Dermis microvascular lymphatic vessel endothelial cell (primary cell): ENCODE results near the gene TSPAN32. TPM values are rescaled to one million over a fixed set of nuclear protein-coding genes. Genes with fewer than 3 reads are reported as not detected.
"Not testable (repeated sequence)": the region's sequence is repeated elsewhere in the genome, so short reads cannot be mapped to it uniquely, and the experiment has no call there.

Experiments
- DNase-seq, 2 donors: peaks; one replicate each; pipeline versions ENCODE4 v3.0.0 to v3.0.0-alpha.2; 2010; ENCODE audit warnings: low read depth in 2 of 2
- total RNA-seq: library from RNA; depleted of rRNA; stranded (reverse); fragments of >200 nt; gene quantifications from 2 replicates; pipeline ENCODE4 v1.2.1, GENCODE V29; 2014

TSPAN32 gene
- total RNA-seq, 1 donor from 2014 or later = not detected

DNA sequence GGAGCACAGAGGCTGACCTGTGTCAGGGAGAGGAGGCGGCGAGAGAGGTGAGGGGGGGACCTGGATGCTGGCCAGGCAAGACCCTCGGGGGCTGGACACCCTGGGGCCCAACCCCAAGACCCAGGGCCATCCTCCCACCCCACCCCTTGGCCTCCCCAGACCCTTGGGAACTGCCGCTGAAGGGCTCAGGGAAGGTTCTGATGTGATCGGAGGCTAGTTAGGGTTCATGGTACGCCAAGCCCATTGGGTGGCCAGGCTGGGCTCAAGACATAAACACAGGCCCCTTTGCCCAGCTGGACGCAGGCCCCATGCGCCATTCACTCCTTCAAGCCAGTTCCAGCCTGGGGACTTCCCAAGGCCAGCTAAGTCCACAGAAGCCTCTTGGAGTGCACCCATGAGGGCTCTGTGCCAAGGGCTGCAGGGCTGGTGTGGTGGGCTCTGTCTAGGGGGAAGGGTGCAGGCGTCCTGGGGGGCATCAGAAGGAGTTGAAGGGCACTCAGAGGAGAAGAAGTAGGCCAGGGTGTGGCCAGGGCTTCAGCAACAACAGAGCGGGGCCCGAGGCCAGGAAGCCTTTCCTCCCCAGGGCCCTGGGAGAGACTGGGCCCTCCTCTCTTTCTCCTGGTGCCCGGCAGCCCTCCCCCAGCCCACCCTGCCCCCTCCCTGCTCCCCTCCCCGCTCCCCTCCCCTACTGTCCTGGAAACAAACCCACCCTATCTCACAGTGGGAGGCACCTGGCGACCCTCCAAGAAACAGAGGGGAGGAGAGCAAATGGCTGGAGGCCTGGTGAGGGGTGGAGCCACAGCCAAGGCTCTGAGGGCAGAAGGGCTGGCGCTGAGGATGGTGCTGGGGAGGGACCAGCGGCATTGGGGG is 12.9 kb downstream of the TSPAN32 start:
- DNase-seq = peak in 1 of 2 donors; percentile 17

DNA sequence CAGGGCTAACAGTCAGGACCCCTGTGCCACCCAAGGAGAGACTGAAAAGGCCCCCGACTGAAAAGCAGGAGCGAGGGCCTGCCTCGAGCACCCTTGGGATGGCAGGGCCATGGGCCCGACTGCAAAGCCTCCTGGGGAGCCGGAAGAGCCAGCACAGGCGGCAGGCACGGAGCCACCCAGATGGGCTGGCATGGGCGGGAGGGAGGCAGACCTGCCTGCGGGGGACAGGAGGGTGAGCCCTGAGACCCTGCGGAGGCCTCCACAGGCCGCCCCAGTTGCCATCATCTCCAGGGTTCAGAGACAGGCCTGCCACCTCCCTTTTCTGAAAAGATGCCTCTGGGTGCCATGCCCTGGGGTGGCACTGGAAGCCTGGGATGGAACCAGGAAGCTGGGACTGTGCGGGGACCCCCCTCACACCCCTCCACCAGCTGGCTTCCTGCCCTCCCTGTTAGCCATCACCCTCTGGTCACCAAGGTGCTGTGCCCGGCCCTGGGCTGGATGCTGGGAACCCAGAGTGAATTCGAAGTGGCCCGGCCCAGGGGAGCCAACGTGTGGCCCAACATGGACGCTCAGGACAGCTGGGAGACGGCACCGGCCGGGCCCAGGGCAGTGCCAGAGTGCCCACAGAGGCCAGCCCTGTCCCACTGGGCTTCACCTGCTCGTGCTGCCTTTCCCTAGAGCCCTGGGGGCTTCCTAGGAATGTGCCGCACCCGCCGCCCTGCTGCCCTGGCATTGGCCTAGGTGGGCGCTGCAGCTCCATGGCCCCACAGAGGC is 13.8 kb downstream of the TSPAN32 start:
- DNase-seq = no peak

DNA sequence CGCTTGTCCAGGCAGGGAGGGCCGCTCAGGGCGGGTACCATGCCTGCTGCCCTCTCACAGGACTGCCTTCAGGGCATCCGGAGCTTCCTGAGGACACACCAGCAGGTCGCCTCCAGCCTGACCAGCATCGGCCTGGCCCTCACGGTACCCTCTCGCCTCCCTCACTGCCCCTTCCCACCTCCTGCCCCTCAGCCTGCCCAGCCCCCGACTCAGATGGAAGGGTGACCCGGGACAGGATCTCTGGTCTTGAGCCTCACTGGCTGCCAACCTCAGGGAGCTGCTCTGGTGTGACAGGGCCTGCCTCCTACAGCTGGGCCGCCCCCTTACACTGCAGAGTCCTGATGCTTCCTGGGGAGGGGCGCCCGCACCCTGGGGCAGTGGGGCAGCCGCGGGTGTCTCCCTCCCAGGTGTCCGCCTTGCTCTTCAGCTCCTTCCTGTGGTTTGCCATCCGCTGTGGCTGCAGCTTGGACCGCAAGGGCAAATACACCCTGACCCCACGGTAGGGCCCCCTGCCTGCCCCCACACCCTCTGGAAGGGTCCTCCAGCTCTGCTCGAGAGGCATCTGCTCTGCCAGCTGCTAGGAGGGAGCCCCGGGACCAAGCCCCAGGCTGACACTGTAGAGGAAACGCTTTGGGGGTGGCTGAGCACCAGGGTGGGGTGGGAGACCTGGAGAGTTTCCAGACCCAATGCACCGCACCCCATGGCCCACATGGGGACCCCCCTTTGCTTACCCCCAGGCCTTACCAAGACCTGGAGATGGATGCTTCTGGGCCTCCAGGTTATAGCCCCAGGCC is 14.6 kb downstream of the TSPAN32 start:
- DNase-seq = no peak

DNA sequence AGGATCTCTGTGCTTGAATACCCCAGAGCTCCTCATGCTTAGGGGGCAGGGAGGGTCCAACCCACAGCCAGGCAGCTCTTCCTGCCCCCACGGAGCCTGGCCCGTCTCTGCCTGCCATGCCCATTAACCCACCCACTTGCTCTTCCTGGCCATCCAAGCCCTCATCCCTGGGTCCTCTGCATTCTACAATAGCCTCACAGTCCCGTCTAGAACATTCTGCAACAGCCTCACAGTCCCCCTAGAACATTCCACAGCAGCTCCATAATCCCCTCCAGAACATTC is 15.1 kb downstream of the TSPAN32 start:
- DNase-seq = no peak

DNA sequence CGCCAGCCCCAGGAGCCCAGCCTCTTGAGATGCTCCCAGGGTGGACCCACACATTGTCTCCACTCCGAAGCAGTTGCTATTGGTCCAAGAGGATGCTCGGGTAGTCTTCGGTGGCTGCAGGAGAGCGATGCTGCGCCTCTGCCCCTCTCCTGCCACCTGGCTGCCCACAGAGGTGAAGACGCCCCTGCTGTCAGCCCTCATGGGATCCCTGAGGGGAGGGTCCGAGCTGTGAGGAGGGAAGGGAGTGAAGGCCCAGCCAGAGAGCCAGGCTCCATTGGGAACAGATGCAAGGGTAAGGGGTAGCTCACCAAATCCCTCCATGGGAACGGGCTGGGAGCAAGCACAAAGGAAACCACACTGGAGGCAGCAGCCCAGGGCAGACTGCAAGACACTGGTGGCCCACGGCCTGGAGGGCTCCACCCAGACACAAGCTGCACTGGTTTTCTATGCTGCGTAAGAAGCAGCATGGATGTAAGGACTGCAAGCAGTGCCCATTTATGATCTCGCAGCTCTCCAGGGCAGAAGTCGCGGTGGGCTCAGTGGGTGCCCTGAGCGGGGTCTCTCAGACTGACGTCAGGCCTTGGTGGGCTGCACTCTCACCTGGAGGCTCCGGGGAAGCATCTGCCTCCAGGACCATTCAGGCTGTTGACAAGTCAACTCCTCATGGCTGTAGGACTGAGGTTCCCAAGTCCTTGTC is 15.7 kb downstream of the TSPAN32 start:
- no peak for DNase-seq

DNA sequence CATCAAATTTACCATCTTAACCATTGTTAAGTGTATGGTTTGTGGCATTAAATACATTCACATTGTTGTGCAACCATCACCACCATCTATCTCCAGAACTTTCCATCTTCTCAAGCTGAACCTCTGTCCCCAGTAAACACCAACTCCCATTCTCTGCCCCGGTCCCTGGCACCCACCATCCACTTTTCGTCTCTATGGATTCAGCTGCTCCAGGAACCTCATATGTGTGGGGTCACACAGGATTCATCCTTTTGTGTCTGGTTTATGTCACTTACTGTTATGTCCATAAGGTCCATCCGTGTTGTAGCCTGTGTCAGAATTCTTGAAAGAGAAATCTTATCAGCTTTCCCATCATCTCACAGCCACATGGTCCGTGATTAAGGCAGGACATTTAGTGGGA is 16.3 kb downstream of the TSPAN32 start:
- DNase-seq = no peak

DNA sequence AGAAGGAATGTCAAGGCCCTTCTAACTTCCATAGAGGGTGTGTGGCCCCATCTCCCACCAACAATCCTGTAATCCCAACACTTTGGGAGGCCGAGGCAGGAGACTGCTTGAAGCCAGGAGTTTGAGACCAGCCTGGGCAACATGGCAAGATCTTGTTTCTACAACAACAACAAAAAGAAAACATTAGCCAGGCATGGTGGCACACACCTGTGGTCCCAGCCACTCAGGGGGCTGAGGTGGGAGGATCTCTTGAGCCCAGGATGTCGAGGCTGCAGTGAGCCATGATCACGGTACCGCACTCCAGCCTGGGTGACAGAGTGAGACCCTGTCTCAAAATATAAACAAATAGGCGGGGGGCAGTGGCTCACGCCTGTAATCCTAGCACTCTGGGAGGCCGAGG is 16.9 kb downstream of the TSPAN32 start:
- DNase-seq = no peak

DNA sequence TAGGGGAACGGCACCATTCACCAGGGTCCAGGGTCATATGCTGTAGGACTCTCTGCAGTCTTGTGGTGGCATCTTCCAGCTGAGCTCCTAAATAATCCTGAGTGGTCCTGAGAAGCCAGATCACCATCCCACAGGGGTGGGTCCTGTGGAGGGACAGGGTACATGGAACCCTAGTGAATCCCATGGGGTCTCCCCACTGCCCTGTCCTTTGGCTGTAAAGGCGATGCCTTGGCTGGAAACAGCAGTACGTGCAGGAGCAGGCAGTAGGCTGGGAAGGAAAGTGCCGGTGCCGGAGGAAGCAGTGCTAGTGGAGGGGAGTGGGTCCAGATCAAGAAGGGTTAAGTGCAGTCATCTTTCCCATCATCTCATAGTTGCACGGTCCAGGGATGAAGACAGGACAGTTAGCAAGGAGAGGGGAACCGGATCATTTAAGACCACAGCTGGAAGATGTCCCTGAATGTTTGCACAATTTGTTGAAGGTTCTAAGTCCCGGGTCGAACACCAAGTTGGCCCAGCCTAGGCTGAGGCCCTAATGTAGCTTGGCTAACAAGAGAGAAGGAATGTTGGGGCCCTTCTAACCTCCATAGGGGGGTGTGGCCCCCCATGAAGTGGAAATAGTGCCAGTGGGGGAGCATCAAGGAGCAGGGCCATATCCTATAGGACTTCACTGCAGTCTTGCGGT is 18.1 kb downstream of the TSPAN32 start:
- no peak for DNase-seq

DNA sequence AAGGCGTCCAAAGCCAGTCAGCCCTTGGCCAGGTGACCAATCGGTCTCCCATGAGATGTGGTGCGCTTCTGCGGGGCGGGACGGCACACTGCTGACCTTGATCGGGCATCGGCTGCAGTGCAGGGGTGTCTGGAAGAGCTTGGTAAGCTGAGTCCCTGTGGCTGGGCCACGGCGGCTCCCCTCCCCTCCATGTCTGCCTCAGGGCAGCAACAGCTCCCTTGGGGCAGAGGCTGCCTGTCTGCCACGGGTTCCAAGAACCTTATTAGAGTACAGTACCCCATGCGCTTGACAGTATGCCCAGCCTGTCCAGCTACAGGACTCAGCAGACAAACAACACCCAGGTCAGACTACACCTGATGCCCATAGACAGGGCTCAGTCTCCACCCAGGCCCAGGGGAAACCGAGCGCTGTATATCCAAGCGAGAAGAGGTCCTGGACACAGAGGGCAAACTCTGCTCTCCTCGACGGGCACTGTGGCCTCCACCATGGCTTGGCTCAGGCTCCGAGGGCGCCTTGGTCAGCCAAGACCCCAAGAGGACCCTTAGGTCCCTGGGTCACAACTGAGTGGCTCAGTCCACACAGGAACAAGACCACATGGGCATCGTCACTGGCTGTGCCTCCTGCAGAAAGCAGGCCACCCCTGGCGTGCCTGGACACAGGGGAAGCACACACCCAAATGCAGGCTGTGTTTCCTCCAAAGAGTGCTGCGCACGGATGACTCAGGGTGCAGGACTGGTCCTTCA is 18.9 kb downstream of the TSPAN32 start:
- DNase-seq = no peak

DNA sequence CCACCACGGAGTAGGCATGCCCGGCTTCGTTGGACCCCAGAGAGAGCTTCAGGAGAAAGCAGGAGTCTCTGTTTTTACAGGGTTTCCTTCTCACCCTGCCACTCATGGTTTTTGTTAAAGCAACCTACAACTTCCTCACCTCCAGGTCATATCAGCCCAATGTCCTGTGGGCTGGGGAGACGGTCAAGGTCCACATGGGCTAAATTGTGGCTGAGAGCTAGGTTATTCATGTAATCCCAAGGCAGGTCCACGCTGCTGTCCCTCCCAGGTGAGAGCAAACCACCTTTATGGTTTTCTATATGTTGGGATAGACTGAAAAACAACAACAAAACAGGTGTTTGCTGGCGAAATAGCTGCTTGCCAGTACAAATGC is 19.5 kb downstream of the TSPAN32 start:
- DNase-seq = no peak

DNA sequence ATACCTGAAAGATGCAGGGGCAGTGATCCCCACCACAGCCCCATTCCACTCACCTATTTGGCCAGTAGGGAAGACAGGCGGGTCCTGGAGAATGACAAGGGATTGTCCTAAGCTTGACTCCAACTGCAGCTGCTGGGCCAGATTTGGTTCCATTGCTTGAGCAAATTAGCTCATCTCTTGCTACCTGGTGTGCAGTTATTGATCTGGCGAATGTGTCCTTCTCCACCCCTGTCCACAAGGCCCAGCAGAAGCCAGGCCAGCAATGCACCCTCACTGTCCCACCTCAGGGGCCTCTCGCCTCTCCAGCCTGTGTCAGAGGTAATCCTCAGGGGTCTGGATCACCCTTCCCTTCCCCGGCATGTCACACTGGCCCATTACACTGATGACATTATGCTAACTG is 23.3 kb downstream of the TSPAN32 start:
- no peak for DNase-seq

DNA sequence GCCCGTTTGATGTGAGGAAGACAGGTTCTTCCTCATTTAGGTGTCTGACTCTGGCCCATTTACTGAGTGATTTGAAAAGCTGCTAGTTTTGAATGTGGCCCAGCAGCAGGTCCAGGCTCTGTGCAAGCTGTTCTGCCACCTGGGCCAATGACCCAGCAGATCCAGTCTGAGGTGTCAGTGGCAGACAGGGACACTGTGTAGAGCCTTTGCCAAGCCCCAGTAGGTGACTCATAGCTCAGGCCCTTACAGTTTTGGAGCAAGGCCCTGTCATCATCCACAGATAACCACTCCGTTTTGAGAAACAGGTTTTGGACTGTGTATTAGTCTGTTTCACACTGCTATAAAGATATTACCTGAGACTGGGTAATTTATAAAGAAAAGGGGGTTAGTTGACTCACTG is 23.9 kb downstream of the TSPAN32 start:
- DNase-seq = no peak

DNA sequence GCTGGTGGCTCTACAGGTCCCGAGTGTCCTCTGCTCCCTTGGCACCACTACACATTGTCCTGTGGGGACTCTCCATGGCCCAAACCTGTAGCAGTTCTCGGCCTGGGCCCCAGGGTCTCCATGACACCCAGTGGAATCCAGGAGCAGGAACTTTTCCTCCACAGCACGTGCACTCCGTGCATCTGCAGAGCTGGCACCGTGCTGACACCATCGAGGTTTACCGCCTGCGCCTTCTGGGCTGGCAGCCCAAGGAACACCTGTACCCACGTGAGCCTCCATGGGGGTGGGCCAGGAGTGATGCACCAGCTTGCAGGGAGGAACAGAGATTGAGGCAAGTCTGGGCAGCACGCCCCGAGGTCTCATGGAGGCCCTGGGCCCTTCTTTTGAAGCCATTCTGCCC is 25.2 kb downstream of the TSPAN32 start:
- DNase-seq = no peak

DNA sequence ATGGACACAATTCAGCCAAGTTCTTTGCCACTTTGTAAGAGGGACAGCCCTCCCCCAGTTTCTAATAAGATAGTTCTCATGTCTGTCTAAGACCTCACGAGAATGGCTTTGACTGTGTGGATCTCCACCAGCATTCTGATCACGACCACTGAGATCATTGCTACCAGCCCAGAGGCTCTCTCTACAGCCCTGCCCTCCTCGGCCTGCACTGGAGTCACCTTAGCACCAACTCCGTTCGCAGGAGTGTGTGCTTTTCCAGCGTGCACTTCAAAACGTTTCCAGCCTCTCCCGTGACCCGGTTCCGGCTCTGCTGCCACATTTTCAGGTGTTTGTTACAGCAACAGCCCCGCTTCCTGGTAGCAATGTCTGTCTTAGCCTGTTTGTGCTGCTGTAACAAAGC is 26.2 kb downstream of the TSPAN32 start:
- DNase-seq = no peak

DNA sequence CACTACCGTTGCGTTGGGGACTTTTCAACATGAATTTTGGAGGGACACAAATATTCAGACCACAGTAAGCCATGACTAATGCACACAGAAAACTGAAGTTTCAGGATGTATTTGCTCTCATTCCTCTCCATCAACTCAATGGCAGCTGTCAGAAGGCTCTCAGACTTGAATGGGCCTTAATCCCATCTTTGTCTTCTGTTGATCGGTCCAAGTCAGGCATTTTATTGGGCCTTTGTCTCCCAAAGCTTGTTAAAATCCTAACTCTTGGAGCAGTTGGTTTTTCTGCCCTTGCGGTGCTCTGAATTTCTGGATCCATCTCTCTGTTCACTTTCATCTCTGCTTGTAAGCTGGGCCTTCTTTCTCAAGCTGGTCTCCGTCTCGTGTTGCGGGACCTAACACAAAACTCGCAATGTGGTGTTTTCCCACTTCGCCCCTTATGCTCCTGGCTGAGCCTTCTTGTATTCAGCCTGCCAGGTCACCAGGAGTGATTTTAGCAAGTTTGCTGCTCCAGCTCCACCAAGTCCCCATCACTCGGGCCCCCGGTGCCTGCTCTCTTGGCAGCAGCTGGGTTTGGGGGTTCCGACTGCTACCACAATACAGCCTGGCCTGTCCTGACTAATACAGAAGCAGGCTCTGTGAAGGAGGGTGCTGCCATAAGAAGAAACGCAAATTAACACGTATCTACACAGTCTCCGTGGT is 27.0 kb downstream of the TSPAN32 start:
- no peak for DNase-seq

DNA sequence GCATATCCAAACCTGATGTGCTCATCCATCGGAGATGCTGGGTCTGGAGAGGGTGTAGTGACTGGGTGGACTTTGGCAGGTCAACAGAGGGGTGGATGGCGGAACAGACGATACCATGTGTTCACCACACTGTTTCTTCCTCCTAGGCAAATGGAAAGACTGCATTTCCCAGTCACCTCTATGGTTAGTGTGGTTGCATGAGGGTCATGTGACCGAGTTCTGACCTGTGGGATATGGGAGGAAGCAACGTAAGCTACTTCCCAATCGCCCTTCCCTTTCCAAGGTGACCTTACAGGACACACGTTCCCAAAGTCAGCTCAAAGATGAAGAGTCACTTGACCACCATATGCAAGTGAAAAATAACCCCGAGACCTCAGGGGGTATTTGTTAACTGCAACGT is 27.7 kb downstream of the TSPAN32 start:
- DNase-seq = no peak

DNA sequence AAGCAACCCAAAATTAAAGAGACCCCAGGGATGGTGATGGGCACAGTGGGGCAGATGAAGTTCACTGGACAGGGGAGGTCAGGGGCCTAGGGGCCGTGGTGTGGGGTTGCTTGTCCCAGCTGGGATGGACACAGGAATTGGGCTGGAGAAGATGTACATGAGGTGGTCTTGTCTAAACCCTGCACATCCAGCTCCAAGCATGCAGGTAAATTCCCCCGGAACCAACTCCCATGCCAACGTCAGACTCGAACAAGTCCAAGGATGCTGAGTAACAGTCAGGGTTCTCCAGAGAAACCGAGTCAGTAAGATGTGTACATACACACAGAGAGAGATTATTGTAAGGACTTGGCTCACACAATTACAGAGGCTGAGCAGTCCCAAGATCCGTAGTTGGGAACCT is 28.9 kb downstream of the TSPAN32 start:
- no peak for DNase-seq

DNA sequence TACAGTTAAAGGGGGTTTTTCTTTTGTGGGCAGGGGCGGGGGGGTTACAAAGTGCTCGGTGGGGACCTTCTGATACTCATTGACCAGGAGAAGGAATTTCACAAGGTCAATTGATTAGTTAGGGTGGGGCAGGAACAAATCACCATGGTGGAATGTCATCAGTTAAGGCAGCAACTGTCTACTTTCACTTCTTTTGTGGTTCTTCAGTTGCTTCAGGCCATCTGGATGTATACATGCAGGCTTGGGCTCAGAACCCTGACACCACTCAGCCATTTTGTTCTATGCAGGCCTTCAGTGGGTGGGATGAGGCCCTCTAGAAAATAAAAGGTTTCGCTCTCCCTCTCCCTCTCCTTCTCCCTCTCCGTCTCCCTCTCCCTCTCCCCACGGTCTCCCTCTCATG is 29.6 kb downstream of the TSPAN32 start:
- no peak for DNase-seq

DNA sequence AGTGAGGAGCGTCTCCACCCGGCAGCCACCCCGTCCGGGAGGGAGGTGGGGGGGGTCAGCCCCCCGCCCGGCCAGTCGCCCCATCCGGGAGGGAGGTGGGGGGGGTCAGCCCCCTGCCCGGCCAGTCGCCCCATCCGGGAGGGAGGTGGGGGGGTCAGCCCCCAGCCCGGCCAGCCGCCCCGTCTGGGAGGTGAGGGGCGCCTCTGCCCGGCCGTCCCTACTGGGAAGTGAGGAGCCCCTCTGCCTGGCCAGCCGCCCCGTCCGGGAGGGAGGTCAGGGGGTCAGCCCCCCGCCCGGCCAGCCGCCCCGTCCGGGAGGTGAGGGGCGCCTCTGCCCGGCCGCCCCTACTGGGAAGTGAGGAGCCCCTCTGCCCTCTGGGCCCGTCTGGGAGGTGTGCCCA is 30.8 kb downstream of the TSPAN32 start:
- not testable (repeated sequence) for DNase-seq
